Esophagus muscularis mucosa (tissue), 4 donors: ENCODE data around the gene TMEM126A.

ENCODE experiments used
- EP300 ChIP-seq: sonication (generic); formaldehyde crosslinking; IDR thresholded peaks from one replicate; pipeline ENCODE4 v1.6.1; 2017; ENCODE audit warnings: antibody characterized with exemption
- POLR2A ChIP-seq: fragments of 450-650 bp; IDR thresholded peaks from one replicate; pipeline ENCODE4 v1.6.1; 2017; ENCODE audit warnings: antibody characterized with exemption, moderate library complexity, mild to moderate bottlenecking, low read depth
- TF ChIP-seq, protein P1 (sequence below), 3 experiments: fragments of 200-600 bp in 2 of 3; fragments of 450-650 bp in 1 of 3; sonication (generic) in 2 of 3; IDR thresholded peaks; one replicate each; pipeline ENCODE4 v1.5.1; 2017 to 2019; ENCODE audit warnings: antibody characterized with exemption in 3 of 3, mild to moderate bottlenecking in 2 of 3, moderate library complexity in 1 of 3

DNA sequence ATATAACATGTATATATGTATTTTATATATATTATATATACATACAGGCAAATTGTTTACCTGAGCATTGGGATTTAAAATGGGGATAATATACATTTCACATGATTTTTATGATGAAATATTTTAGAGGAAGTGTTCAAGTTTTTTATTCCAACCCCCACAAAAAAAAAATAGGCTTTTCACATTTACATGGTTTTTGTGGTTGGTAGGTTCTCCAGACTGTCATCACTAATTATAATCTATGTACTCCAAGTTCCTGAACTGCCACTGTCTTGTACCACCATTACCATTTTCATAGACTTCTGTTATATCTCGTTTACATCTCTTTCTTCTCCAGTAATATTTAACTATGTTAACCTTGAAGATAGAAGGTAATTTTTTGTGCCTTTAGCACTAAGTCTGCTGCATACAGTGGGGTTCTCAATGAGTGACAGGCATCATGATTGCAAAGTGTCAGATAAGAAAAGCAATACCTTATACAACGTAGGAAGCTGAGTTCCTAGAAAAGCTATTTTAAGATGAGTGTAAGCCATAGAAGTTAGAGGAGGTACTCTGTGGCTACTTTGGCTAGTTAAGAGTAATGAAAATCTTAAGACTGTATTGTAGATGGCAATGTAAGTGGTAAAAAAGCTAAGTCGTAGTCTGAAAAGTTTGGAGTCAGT, 5.2 kb downstream of the TMEM126A start:
- TF ChIP-seq, protein P1, sequence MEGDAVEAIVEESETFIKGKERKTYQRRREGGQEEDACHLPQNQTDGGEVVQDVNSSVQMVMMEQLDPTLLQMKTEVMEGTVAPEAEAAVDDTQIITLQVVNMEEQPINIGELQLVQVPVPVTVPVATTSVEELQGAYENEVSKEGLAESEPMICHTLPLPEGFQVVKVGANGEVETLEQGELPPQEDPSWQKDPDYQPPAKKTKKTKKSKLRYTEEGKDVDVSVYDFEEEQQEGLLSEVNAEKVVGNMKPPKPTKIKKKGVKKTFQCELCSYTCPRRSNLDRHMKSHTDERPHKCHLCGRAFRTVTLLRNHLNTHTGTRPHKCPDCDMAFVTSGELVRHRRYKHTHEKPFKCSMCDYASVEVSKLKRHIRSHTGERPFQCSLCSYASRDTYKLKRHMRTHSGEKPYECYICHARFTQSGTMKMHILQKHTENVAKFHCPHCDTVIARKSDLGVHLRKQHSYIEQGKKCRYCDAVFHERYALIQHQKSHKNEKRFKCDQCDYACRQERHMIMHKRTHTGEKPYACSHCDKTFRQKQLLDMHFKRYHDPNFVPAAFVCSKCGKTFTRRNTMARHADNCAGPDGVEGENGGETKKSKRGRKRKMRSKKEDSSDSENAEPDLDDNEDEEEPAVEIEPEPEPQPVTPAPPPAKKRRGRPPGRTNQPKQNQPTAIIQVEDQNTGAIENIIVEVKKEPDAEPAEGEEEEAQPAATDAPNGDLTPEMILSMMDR (IDR thresholded peaks at IDR 0.05): no peak
- TF ChIP-seq EP300 (no peak), POLR2A (no peak)
